ENCODE measurements around the gene SPATA1.

DNA sequence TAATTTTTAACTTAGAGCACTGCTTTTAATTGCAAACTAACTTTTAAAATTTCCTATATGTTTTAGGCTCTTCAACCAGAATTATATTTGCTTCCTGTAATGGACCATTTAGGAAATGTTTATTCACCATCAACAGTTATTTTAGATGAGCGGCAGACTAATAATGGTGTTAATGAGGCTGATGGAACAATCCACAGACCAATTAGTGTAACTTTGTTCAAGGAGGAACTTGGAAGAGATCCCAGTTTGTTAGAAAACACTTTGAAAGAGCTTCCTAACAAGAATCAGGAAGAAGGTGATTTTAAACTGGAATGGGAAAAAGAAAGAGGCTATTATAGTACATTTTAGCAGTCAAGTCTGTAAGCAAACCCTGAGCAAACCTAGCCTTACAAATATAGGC lies 19.6 kb downstream of the SPATA1 start:
- TF ChIP-seq, protein P1, sequence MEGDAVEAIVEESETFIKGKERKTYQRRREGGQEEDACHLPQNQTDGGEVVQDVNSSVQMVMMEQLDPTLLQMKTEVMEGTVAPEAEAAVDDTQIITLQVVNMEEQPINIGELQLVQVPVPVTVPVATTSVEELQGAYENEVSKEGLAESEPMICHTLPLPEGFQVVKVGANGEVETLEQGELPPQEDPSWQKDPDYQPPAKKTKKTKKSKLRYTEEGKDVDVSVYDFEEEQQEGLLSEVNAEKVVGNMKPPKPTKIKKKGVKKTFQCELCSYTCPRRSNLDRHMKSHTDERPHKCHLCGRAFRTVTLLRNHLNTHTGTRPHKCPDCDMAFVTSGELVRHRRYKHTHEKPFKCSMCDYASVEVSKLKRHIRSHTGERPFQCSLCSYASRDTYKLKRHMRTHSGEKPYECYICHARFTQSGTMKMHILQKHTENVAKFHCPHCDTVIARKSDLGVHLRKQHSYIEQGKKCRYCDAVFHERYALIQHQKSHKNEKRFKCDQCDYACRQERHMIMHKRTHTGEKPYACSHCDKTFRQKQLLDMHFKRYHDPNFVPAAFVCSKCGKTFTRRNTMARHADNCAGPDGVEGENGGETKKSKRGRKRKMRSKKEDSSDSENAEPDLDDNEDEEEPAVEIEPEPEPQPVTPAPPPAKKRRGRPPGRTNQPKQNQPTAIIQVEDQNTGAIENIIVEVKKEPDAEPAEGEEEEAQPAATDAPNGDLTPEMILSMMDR (IDR thresholded peaks at IDR 0.05): no peak
- no peak for TF ChIP-seq POLR2A (IDR thresholded peaks at IDR 0.05)

Measured in Peyer's patch (tissue), 4 donors.